HG03103 (cell line): Measurements from ENCODE around the gene BCL11B.

Source experiments
- ATAC-seq: cut with Tn5 transposase; IDR thresholded peaks from one replicate; pipeline ENCODE4 v1.9.1; 2021; ENCODE audit warnings: low read depth; ENCODE audit not compliant: unreplicated experiment

BCL11B gene

GRCh38 chr14:99125616-99126431 lies 146.2 kb downstream of the BCL11B start:
- ATAC-seq, result no peak

GRCh38 chr14:99125113-99125512 lies 146.9 kb downstream of the BCL11B start:
- no peak for ATAC-seq

- ATAC-seq, result no peak
Measured at GRCh38 chr14:99124482-99125105, 147.4 kb downstream of the BCL11B start.

GRCh38 chr14:99123208-99123870 lies 148.7 kb downstream of the BCL11B start:
- no peak for ATAC-seq

GRCh38 chr14:99122521-99123125 lies 149.4 kb downstream of the BCL11B start:
- no peak for ATAC-seq

- no peak for ATAC-seq
Measured at GRCh38 chr14:99121319-99121875, 150.6 kb downstream of the BCL11B start.

- ATAC-seq, result no peak
Measured at GRCh38 chr14:99120526-99121318, 151.3 kb downstream of the BCL11B start.

GRCh38 chr14:99119554-99120525 lies 152.2 kb downstream of the BCL11B start:
- no peak for ATAC-seq
